NCI-H2107 treated with DMSO at 0.1 percent for 48 hours (cell line): ENCODE measurements around the gene PYGO1.
"Not testable (repeated sequence)": the region's sequence is repeated elsewhere in the genome, so short reads cannot be mapped to it uniquely, and the experiment has no call there.

ENCODE experiments used
- DNase-seq: peaks from one replicate; lab custom pipeline; 2025; ENCODE audit not compliant: unreplicated experiment; lab: John Stamatoyannopoulos, UW

The PYGO1 gene

GRCh38 chr15:55513621-55514413 is 74.3 kb downstream of the PYGO1 start:
- not testable (repeated sequence) for DNase-seq

GRCh38 chr15:55513152-55513551 is 75.0 kb downstream of the PYGO1 start:
- no peak for DNase-seq

- no peak for DNase-seq
Measured at GRCh38 chr15:55507567-55507966, 80.6 kb downstream of the PYGO1 start.

GRCh38 chr15:55505407-55505806 is 82.7 kb downstream of the PYGO1 start:
- DNase-seq, result not testable (repeated sequence)

- no peak for DNase-seq
Measured at GRCh38 chr15:55499151-55499550, 89.0 kb downstream of the PYGO1 start.

- DNase-seq, result peak; percentile 30
Measured at GRCh38 chr15:55498109-55498938, 89.8 kb downstream of the PYGO1 start.

GRCh38 chr15:55496716-55497115 is 91.4 kb downstream of the PYGO1 start:
- DNase-seq, result no peak

- DNase-seq, result no peak
Measured at GRCh38 chr15:55494931-55495330, 93.2 kb downstream of the PYGO1 start.

GRCh38 chr15:55488952-55489600 is 99.1 kb downstream of the PYGO1 start:
- not testable (repeated sequence) for DNase-seq
